ENCODE data around the gene NCBP1.

NCBP1 gene

GRCh38 chr9:97660340-97660739 lies 26.7 kb downstream of the NCBP1 start:
- no peak for TF ChIP-seq CTCF (IDR thresholded peaks at IDR 0.05; ENCODE audit: extremely low read depth, missing control alignments)
- no peak for DNase-seq (ENCODE audit: low spot score)

GRCh38 chr9:97660847-97661246 lies 27.2 kb downstream of the NCBP1 start:
- no peak for TF ChIP-seq CTCF (IDR thresholded peaks at IDR 0.05; ENCODE audit: extremely low read depth, missing control alignments)
- no peak for DNase-seq (ENCODE audit: low spot score)

GRCh38 chr9:97665742-97666141 lies 32.1 kb downstream of the NCBP1 start:
- no peak for TF ChIP-seq CTCF (IDR thresholded peaks at IDR 0.05; ENCODE audit: extremely low read depth, missing control alignments)
- DNase-seq (ENCODE audit: low spot score) = no peak

GRCh38 chr9:97666907-97667686 lies 33.5 kb downstream of the NCBP1 start:
- TF ChIP-seq CTCF (IDR thresholded peaks at IDR 0.05; ENCODE audit: extremely low read depth, missing control alignments) = no peak

GRCh38 chr9:97668485-97668884 lies 34.9 kb downstream of the NCBP1 start:
- no peak for DNase-seq (ENCODE audit: low spot score)
- TF ChIP-seq CTCF (IDR thresholded peaks at IDR 0.05; ENCODE audit: extremely low read depth, missing control alignments) = no peak

More at GRCh38 chr9:97666907-97667686, 33.5 kb downstream of the NCBP1 start:
- no peak for DNase-seq (ENCODE audit: low spot score)

GRCh38 chr9:97670586-97670985 lies 37.0 kb downstream of the NCBP1 start:
- no peak for TF ChIP-seq CTCF (IDR thresholded peaks at IDR 0.05; ENCODE audit: extremely low read depth, missing control alignments)
- no peak for DNase-seq (ENCODE audit: low spot score)

GRCh38 chr9:97672403-97672802 lies 38.8 kb downstream of the NCBP1 start:
- TF ChIP-seq CTCF (IDR thresholded peaks at IDR 0.05; ENCODE audit: extremely low read depth, missing control alignments) = no peak
- DNase-seq (ENCODE audit: low spot score) = no peak
